ENCODE results near the gene GRID1. TPM values are rescaled to one million over a fixed set of nuclear protein-coding genes. Genes with fewer than 3 reads are reported as not detected.

The GRID1 gene
- total RNA-seq, 2 donors from 2014 or later, result 0.37 to 0.67 TPM

GRCh38 chr10:86104611-86105145, 261.9 kb downstream of the GRID1 start:
- TF ChIP-seq, protein P1, sequence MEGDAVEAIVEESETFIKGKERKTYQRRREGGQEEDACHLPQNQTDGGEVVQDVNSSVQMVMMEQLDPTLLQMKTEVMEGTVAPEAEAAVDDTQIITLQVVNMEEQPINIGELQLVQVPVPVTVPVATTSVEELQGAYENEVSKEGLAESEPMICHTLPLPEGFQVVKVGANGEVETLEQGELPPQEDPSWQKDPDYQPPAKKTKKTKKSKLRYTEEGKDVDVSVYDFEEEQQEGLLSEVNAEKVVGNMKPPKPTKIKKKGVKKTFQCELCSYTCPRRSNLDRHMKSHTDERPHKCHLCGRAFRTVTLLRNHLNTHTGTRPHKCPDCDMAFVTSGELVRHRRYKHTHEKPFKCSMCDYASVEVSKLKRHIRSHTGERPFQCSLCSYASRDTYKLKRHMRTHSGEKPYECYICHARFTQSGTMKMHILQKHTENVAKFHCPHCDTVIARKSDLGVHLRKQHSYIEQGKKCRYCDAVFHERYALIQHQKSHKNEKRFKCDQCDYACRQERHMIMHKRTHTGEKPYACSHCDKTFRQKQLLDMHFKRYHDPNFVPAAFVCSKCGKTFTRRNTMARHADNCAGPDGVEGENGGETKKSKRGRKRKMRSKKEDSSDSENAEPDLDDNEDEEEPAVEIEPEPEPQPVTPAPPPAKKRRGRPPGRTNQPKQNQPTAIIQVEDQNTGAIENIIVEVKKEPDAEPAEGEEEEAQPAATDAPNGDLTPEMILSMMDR (IDR thresholded peaks at IDR 0.05), result no peak
- Histone ChIP-seq H3K4me3 (no peak overlapping the region), H3K9me3 (no peaks in the 10 kb centered on the region), H3K4me1 (no peaks in the 10 kb centered on the region), H3K27ac (no peak overlapping the region), H3K27me3 (no peaks in the 10 kb centered on the region), H3K36me3 (no peaks in the 10 kb centered on the region)
- DNase-seq (ENCODE audit: low spot score), result no peak

DNA sequence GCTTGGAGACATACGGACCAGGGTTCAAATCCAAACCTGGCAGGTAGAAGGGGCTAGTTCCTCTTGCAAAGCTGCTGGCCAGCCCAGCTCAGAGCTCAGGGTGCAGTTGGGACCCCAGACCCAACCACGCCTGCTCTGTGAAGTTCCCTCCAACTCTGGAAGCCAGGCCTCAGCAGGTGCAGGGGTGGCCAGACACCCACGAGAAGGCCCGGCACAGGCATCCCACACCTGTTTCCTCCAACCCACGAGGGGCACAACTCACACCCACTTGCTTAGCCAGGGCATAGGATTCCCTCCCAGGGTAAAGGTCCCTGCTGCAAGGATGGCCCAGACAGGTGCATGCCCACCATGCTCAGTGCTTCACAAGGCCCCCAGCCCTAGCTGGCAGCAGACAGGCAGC, 262.4 kb downstream of the GRID1 start:
- Histone ChIP-seq H3K4me1 (no peaks in the 10 kb centered on the region), H3K27ac (no peak overlapping the region), H3K27me3 (no peaks in the 10 kb centered on the region), H3K36me3 (no peaks in the 10 kb centered on the region), H3K9me3 (no peaks in the 10 kb centered on the region), H3K4me3 (no peak overlapping the region)
- TF ChIP-seq, protein P1 (IDR thresholded peaks at IDR 0.05), result no peak
- DNase-seq (ENCODE audit: low spot score), result no peak

GRCh38 chr10:86103391-86104101, 263.0 kb downstream of the GRID1 start:
- Histone ChIP-seq H3K27me3 (no peaks in the 10 kb centered on the region), H3K36me3 (no peaks in the 10 kb centered on the region), H3K4me3 (no peak overlapping the region), H3K4me1 (no peaks in the 10 kb centered on the region), H3K9me3 (no peaks in the 10 kb centered on the region), H3K27ac (no peak overlapping the region)
- DNase-seq (ENCODE audit: low spot score), result no peak
- TF ChIP-seq, protein P1 (IDR thresholded peaks at IDR 0.05), result no peak

DNA sequence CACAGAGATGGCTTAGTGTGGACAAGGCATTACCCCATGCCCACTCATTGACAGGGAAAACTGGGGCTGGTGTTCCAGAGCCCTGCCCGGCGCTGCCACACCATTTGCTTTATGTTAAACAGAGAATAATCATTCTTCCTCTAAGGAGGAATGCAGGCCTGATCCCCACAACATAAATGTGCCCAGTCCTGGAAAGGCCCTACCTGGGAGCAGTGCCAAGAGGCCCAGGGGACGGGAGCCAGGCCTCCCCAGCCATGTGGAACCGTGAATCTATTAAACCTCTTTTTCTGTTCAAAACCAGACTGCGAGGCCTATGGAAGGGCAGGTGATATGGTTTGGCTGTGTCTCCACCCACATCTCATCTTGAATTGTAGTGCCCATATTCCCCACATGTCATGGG, 264.1 kb downstream of the GRID1 start:
- DNase-seq (ENCODE audit: low spot score), result no peak
- no peaks in the 10 kb centered on the region for H3K36me3 ChIP-seq
- H3K9me3 ChIP-seq, result no peaks in the 10 kb centered on the region
- TF ChIP-seq, protein P1 (IDR thresholded peaks at IDR 0.05), result no peak
- H3K27me3 ChIP-seq, result no peaks in the 10 kb centered on the region
- H3K4me1 ChIP-seq, result no peaks in the 10 kb centered on the region
- H3K27ac ChIP-seq, result no peak overlapping the region
- H3K4me3 ChIP-seq, result no peak overlapping the region

DNA sequence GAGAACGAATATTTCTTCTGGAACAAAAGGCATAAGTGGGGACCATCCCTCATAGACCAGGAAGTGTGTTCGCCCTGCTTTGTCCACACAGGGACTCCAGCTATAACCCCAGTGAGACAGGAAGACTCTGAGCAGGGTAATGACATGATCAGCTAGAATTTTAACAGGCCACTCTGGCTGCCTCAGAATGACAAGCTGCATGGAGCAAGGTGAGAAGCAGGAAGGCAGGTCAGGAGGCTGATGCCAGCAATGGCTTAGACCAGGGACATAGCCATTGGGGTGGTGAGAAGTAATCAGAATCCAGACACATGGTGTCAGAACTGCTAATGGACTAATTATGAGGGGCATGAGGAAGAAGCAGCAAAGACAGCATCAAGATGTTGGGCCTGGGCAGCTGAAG, 264.6 kb downstream of the GRID1 start:
- no peaks in the 10 kb centered on the region for H3K4me1 ChIP-seq
- TF ChIP-seq, protein P1 (IDR thresholded peaks at IDR 0.05), result no peak
- H3K4me3 ChIP-seq, result no peak overlapping the region
- no peak overlapping the region for H3K27ac ChIP-seq
- H3K9me3 ChIP-seq, result no peaks in the 10 kb centered on the region
- H3K27me3 ChIP-seq, result no peaks in the 10 kb centered on the region
- no peaks in the 10 kb centered on the region for H3K36me3 ChIP-seq
- DNase-seq (ENCODE audit: low spot score), result no peak
